ENCODE measurements around the gene ZNHIT6. TPM values are rescaled to one million over a fixed set of nuclear protein-coding genes. Genes with fewer than 3 reads are reported as not detected.

The ZNHIT6 gene
- polyA plus RNA-seq, 4 donors, result 26.4 to 34.1 (median 33.6) TPM

DNA sequence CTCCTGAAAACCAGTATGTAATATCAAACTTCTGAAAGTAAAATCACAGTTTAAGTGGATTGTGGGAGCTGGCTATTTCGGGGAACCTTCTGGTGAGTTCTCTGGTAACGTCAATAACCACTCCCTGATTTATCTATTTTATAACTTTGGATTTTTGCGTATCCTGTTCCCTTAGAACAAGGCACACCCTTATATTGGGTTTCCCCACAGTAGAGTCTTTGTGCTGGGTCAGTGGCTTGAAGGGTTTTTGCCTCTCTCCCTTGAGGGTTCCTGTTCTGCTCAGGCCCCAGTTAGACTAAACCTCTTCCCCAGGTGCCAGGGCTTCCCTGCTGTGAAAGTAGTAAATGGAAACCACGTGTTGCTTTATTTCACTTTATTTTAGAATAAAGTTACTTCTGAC is 106.3 kb downstream of the ZNHIT6 start:
- no peak for DNase-seq (ENCODE audit: low read depth in 4 of 4, low spot score in 3 of 4)

DNA sequence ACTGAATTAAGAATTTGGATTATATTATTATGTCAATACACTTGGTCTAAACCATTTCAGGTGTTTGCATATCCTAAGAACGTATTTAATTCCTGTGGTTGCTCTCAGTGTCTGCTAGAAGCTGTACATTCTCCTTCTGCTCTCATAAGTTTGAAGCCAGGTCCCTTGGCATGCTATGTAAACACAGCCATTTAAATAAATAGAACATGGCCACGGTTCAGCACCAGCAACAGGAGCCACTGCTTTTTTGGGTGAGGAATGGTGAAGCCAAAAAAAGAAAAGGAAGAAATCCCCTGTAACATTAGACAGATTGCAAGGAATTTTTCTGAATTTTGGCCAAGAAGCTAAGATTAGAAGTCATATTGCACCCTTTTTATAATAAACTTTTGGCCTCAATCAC is 108.6 kb downstream of the ZNHIT6 start:
- no peak for DNase-seq (ENCODE audit: low read depth in 4 of 4, low spot score in 3 of 4)

Other genes starting within 250 kb of the ZNHIT6 start
- 100 to 1,000 TPM; 117 to 155 (median 143) TPM for gene DDAH1, start 243.3 kb downstream of the ZNHIT6 start, polyA plus RNA-seq (ENCODE audit: insufficient read length in 4 of 4)
- 100 to 1,000 TPM in 3 of 4 donors, 10 to 100 TPM in 1; 71.8 to 167 (median 128) TPM for gene CCN1, start 127.7 kb downstream of the ZNHIT6 start, polyA plus RNA-seq (ENCODE audit: insufficient read length in 4 of 4)

Measured in right renal pelvis (tissue), 4 donors.